Midbrain (tissue), 1 donor: ENCODE measurements around the gene NIM1K.
"Not testable (repeated sequence)": the region's sequence is repeated elsewhere in the genome, so short reads cannot be mapped to it uniquely, and the experiment has no call there.

Experiments
- DNase-seq: peaks from one replicate; lab custom pipeline; 2025; lab: John Stamatoyannopoulos, UW

Gene NIM1K

GRCh38 chr5:43314724-43315123 lies 122.7 kb downstream of the NIM1K start:
- DNase-seq: no peak

- DNase-seq: no peak
Observed at GRCh38 chr5:43315263-43315662, 123.2 kb downstream of the NIM1K start.

- no peak for DNase-seq
Observed at GRCh38 chr5:43315682-43316081, 123.7 kb downstream of the NIM1K start.

- DNase-seq: no peak
Observed at GRCh38 chr5:43316421-43316820, 124.4 kb downstream of the NIM1K start.

GRCh38 chr5:43320846-43321245 lies 128.8 kb downstream of the NIM1K start:
- no peak for DNase-seq

GRCh38 chr5:43323488-43323887 lies 131.5 kb downstream of the NIM1K start:
- not testable (repeated sequence) for DNase-seq

GRCh38 chr5:43325624-43326023 lies 133.6 kb downstream of the NIM1K start:
- not testable (repeated sequence) for DNase-seq
